Fibroblast of the aortic adventitia (primary cell): ENCODE measurements around the gene PRMT1. TPM values are rescaled to one million over a fixed set of nuclear protein-coding genes. Genes with fewer than 3 reads are reported as not detected.

Experiments used
- DNase-seq: peaks from one replicate; pipeline ENCODE4 v3.0.0-alpha.2; 2010; ENCODE audit warnings: low read depth
- H3K4me3 ChIP-seq: 2 replicates; pipeline ENCODE4 v1.5.1; 2011; ENCODE audit warnings: low read depth, mild to moderate bottlenecking, control low read depth, low read length, moderate library complexity
- CTCF ChIP-seq: IDR thresholded peaks from 2 replicates; pipeline ENCODE4 v1.5.1; 2011; ENCODE audit warnings: mild to moderate bottlenecking, low read length, control low read depth, inconsistent platforms; ENCODE audit not compliant: insufficient read depth
- total RNA-seq: library from RNA; depleted of rRNA; stranded (reverse); fragments of >200 nt; gene quantifications from 2 replicates; pipeline ENCODE4 v1.2.3, GENCODE V29; 2012; ENCODE audit warnings: low replicate concordance

PRMT1 gene
- total RNA-seq, 1 donor, result 164 TPM

GRCh38 chr19:49657493-49658138, 19.5 kb upstream of the PRMT1 start:
- no peak for DNase-seq
- no peak for TF ChIP-seq CTCF
- H3K4me3 ChIP-seq, result no peak overlapping the region

GRCh38 chr19:49658139-49658517, 18.9 kb upstream of the PRMT1 start:
- TF ChIP-seq CTCF, result no peak
- no peak overlapping the region for H3K4me3 ChIP-seq
- no peak for DNase-seq

- no peak for DNase-seq
- H3K4me3 ChIP-seq, result no peak overlapping the region
- no peak for TF ChIP-seq CTCF
Measured at GRCh38 chr19:49658566-49659442, 18.3 kb upstream of the PRMT1 start.

GRCh38 chr19:49660338-49660961, 16.6 kb upstream of the PRMT1 start:
- no peak overlapping the region for H3K4me3 ChIP-seq
- TF ChIP-seq CTCF, result no peak
- DNase-seq, result no peak

GRCh38 chr19:49662011-49662410, 15.1 kb upstream of the PRMT1 start:
- no peak overlapping the region for H3K4me3 ChIP-seq
- no peak for TF ChIP-seq CTCF
- DNase-seq, result no peak

- no peak for DNase-seq
- no peak overlapping the region for H3K4me3 ChIP-seq
- no peak for TF ChIP-seq CTCF
Measured at GRCh38 chr19:49663224-49663623, 13.8 kb upstream of the PRMT1 start.
